Measurements from ENCODE around the gene ORAI2.
A peak's percentile ranks its signal among the peaks of the same experiment; 100 is the strongest.

Gene ORAI2

DNA sequence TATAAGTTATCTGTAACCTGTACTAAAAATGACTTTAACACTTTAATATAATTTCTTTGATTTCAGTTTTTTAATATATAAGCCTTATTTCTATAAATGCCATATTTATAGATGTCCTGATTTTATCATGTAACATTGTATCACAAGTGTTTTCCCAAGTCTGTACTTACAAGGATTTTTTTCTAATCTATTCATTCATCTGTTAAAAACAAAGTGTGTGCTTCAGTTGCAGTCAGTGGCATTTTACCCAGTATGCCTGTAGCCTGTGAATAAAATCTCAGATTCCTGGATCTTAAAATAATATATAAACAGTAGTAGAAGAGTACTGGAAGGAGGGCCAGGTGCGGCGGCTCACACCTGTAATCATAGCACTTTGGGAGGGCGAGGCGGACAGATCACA, 19.8 kb upstream of the ORAI2 start:
- DNase-seq, result no peak

DNA sequence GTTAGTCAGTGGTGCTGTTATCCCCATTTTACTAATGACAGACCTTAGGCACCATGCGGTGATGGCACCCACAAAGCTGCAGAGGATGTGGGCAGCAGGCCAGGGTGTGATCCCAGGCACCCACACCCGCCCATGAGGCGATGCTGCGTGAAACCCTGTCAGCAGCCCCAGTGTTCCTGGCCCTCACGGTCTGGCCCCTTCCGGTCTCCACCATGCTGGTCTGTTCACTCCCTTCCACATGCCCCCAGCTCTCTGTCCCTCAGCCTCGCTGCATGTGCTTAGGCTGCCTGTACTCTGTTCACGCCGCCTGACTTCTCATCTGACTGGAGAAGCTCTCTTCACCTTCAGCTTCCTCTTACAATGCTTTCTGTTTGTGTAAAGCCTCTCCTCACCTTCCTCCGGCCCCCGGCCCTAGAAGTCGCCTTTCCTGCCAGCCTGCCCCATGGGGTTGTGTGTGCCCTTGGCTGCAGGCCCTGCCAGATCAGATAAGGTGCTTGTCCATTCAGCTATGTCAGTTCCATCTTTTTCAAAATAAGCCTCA, 17.6 kb upstream of the ORAI2 start:
- DNase-seq, result no peak

DNA sequence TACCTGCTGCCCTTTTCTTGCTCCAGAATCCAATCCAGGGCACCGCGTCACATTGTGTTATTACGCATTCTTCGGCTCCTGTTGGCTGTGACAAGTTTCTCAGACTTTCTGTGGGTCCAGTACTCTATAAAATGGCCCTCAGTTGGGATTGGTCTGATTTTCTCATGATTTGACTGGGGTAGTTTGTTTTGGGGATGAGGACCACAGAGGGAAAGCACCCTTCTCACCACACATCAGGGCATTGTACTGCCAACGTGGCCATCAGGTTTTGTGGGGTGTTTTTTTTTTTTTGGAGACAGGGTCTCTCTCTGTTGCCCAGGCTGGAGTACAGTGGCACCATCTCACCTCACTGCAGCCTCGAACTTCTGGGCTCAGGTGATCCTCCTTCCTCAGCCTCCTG, 17.0 kb upstream of the ORAI2 start:
- no peak for DNase-seq

DNA sequence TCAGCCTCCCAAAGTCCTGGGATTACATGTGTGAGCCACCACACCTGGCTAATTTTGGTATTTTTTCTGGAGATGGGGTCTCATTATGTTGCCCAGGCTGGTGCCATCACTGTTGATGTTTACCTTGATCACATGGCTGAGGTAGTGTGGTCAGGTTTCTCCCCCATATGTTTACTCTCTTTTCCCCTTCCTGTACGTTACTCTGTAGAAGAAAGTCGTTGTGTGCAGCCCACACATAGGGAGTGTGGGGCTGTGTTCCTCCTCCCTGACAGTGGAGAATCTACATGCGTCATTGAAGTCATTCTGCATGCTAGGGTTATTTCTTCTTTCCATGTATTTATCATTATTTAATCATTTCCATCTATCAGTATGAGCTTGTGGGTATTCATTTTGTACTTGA, 16.3 kb upstream of the ORAI2 start:
- no peak for DNase-seq

DNA sequence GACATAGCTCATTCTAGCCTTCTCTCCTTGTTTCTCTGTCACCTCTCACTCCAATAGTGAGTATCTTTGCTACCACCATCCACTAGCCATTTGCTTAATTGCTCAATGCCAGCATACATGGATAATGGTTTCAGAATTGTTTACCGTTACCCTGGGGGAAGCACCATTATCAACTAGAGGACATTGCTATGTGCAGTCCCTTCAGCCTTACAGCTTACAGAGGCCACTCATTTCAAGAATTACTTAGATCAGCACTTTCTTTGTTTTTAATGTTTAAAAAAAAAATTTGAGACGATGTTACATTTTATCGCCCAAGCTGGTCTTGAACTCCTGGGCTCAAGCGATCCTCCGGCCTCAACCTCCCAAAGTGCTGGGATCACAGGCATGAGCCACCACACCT, 14.8 kb upstream of the ORAI2 start:
- no peak for DNase-seq

DNA sequence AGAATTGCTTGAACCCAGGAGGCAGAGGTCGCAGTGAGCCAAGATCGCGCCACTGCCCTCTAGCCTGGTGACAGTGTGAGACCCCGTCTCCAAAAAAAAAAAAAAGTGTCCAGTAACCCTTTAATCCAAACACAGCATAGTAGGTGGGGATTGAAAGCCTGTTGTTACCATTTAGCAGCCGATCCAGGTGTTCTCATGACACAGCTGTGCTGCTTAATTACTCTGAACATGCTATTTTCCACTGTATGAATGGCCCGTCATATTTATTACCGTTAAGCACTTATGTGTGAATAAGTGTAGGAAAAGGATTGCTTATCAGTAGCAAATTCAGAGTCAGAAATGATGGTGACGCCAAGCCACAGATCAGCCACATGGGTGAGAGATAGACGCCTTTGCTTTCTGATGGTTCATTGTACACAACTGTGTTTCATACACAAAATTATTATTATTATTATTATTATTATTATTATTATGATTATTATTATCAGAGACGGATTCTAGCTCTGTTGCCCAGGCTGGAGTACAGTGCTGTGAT, 11.6 kb upstream of the ORAI2 start:
- DNase-seq, result no peak

DNA sequence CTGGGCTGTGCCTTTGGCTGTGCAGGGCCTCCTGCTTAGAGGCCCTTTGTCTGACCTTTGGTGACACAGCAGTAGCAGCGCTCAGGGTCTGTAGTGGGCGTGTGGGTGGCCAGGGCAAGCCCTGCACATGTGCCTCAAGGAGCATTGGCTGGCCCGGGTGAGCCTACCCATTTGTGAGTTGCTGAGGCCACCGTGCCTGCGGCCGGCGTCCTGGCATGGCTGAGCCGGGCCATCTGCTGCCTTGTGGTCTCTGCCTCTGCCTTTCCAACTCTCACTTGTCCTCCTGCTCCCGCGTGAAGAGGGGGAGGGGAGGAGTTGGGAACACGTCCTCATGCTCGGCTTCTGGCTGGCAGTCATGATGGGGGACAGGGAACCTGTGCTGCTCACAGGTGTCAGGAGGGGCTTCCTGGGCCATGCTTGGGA, 9.2 kb upstream of the ORAI2 start:
- DNase-seq, result no peak

DNA sequence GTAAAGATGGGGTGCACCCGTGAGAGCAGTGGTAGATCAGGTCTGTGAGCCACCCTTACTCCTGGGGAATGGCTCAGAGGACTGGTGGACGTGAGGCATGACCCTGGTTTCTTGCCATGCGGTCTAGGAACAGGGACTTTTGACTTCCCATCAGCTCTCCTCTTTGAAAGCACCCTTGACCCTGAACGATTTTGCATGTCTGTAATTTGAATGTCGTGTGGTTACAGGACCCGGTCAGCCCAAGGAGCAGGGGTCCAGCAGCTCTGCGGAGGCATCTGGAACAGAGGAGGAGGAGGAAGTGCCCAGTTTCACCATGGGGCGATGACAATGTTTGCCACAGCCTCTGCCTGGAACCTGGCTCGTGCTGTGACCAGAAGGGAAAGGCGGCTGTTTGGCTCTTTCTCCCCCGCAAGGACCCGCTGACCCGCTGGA, 8.6 kb upstream of the ORAI2 start:
- peak in 3 of 56 donors; percentile 12 to 14 (median 13) for DNase-seq

DNA sequence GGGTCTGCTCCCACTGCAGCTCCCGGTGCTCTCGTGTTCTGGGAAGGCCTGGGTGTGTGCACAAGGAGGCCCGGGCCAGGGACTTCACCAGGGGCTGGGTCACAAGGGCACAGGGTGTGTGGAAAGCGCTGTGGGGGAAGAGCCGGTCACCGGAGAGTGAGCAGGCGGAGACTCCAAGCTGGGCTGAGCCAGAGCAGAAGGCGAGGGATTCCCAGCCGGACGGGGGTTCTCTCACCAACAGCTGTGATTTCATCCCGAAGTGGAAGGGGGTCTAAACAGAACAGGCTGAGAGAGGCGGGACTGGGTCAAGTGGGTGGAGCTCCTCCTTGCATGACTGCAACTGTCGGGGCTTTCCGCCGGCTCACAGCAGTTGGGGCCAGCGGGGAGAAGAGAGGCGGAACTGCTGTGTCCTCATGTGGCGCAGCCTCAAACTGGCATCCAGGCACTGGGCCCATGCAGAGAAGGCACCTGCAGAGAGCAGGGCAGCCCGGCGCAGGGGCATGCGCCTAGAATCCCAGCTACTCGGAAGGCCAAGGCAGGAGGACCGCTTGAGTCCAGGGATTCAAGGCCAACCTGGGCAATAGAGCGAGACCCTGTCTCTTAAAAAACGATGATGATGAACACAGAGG, 7.6 kb upstream of the ORAI2 start:
- DNase-seq, result peak in 8 of 56 donors; percentile 13 to 46 (median 26)

DNA sequence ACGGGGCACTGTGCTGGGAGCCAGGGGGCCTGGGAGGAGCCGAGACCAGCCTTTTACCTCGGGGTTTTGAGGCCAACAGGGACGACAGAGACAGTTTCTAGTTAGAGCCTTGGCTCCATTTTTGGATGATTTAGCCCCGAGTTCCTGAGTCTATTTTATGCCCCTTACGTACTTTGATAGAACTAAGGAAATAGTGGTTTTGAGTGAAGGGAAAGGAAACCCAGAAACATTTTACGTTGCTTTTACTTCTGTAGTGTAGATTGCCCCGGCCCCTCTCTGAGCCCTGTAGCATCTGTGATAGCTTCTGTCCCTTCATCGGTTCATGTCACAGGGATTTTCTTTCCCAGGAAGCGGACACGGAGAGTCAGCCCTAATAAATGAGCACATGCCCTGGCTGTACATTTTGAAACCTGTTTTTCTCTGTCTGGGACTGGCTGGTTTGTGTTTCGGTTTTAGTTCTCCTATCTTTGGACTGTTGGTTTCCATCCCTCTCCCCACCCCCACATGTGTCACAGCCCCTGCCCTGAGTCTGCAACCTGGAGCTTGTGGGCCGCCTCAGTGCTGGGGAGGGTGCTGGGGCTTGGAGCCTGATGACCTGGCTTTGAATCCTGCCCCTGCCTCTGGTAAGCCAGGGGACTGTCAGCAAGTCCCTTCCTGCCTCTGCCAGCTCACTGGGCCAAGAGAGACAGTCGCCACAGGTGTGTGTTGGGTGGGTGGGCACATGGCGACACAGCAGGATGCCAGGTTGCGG, 6.9 kb upstream of the ORAI2 start:
- DNase-seq, result peak in 7 of 56 donors; percentile 8 to 23 (median 15)

DNA sequence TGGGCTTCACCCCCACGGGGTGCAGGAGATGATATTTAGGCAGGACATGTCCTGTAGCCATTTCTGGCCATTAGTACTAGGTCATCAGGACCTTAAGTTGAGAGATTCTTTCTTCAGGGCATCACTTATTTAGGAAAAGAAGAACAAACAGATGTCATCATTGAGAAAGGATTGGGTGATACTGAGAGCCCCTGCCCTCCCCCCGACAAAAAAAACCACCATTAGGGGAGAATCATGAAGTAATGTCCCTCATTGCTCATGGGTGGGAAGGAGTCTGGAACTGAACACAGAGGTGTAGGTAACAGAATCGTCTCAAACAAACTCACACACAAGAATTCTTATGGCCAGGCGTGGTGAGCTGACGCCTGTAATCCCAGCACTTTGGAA, 6.4 kb upstream of the ORAI2 start:
- DNase-seq, result no peak

DNA sequence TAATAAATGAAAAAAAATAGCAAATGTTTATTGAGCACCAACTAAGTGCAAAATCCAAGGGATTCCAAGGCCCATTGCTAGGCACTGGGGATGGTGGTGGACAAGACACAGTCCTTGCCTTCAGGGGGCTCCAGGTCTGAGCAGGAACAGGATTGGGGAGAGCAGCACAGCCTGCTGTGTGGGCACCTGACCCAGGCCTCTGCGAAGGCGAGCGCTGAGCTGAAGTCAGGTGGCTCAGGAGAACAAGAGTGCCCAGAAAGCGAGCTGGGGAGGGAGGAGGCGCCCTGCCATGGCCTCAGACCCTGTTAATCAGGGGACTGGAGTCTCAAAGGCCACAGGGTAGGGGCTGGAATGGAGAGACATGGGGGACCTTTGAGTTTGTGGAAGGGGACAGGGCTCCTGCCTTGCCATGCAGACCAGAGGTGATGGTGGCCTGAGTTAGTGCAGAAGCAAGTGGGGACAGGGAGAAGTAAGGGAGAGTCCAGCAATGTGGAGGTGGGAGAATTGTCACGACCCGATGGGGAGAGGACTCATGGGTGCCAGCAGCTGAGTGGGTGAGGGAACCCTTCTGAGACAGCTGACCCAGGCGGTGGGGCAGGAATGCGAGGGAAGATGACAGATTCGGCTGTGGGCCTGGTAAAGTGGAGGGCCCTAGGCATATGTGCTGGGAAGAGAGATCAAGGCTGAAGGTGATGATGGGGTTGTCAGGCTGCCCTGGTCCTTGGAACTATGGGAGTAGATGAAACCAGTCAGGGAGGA, 4.1 kb upstream of the ORAI2 start:
- no peak for DNase-seq

DNA sequence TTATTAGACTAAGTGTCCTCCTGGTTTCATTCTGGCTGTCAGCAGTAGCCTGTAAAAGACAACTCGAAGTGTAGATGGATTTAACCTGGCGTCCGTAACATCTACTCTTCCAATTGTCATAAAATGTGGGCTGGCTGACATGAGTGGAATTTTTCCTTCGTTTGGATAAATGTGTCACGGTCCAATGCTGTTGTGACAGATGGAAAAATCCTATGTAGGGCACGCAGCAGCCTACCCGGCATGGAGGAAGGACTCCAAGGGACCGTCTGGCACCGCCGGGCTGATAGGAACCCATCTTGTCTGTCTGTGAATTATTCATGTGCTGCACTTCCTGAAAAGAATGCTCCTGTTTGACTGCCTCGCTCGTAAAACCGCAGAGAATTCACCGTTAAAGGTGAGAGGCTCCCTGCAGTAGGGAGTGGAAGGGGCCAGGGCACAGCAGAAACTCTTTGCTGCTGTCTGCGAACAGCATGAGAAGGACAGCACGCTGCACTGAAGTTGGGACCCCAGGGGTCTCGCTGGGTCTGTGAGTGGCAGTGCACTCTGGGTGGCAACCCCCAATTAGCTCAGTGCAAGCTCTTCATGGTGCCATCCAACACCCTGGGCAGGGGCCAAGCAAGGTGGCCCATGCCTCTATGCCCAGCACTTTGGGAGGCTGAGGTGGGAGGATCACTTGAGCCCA, 1.6 kb upstream of the ORAI2 start:
- peak in 7 of 56 donors; percentile 9 to 26 (median 15) for DNase-seq

DNA sequence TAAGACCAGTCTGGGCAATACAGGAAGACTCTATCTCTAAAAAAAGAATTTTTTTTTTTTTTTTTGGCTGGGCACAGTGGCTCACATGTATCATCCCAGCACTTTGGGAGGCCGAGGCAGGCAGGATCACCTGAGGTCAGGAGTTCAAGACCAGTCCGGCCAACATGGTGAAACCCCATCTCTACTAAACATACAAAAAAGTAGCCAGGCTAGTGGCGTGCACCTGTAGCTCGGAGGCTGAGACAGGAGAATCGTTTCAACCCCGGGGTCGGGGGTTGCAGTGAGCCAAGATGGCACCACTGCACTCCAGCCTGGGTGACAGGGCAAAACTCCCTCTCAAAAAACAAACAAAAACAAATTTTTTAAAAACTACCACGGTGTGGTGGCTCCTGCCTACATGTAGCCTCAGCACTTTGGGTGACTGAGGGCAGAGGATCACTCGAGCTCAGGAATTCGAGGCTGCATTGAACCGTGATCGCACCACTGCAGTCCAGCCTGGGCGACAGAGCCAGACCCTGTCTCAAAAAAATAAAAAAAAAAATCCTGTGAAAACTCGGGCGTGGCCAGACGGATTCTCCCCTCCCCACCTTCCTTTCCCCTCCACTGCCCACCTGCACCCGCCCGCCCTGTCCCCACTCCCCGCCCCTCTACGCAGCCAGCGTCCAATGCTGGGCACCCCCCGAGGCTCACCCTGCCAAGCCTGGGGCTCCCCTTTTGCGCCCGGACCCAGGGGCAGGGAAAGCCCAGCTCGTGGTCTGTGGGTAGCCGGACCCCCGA, 745 bp upstream of the ORAI2 start:
- DNase-seq, result no peak

DNA sequence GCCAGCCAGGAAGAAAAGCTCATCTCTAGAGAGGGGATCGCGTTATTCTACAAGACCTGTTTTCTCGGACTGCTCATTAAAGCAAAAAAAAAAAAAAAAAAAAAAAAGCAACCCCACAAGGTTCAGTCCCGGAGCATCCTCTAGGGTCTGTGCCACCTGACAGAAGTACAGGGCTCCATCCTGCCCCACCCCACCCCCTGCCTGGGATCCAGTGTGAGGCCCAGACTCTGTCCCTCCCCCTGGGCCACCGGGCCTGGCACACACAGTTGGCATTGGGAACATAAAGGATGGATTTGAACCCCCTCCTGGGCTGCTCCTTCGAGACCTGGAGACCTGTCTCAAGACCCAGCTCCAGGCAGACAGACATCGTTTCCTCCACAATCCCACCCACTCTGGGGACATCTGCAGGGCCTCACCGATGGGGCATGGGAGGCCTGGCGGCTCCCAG, 688 bp downstream of the ORAI2 start:
- DNase-seq, result no peak

DNA sequence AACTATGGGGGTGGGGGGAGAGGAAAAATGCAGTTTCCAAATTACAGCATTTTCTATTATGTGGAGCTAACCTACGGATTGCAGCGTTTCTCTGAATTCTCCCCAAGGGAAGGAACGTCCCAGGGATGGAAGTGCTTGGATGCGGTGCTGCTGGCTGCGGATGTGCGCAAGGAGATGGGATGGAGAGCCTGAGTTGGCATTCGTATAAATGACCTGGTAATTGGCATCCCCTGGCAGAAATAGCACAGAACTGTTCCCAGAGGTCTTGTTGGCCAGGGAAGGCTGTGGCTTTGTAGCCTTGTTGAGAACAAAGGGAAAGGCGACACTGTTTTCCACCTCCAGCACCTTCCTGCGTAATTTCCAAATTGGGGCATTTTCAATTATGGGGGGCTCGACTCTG, 2.7 kb downstream of the ORAI2 start:
- no peak for DNase-seq

DNA sequence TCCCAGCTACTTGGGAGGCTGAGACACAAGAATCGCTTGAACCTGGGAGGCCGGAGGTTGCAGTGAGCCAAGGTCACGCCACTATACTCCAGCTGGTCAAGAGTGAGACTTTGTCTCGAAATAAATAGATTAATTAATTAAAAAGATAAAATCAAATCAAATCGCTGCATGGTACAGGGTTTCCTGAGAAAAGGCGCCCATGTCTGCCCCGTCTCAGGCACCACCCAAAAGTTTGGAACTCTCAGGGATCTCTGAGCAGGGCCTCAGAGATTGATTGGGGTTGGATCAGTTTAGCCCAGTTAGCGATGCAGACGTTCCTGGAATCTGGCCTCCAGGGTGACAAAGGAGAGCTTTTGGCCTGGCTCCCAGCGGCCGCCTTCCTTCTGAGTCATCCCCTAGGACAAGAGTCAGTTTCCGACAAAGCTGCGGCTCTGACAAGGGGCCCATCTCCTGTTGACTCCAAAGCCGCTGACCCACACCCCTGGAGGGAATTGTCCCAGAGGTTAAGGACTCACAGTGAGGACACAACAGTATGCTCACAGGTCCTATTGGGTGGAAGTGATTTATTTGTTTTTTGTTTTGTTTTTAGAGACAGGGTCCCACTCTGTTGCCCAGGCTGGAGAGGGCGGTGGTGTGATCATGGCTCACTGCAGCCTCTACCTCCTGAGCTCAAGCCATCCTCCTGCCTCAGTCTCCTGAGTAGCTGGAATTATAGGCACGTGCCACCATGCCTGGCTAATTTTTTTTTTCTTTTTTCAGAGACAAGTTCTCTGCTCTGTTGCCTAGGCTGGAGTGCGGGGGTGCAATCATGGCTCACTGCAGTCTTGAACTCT, 6.8 kb downstream of the ORAI2 start:
- DNase-seq, result peak in 1 of 56 donors; percentile 32

DNA sequence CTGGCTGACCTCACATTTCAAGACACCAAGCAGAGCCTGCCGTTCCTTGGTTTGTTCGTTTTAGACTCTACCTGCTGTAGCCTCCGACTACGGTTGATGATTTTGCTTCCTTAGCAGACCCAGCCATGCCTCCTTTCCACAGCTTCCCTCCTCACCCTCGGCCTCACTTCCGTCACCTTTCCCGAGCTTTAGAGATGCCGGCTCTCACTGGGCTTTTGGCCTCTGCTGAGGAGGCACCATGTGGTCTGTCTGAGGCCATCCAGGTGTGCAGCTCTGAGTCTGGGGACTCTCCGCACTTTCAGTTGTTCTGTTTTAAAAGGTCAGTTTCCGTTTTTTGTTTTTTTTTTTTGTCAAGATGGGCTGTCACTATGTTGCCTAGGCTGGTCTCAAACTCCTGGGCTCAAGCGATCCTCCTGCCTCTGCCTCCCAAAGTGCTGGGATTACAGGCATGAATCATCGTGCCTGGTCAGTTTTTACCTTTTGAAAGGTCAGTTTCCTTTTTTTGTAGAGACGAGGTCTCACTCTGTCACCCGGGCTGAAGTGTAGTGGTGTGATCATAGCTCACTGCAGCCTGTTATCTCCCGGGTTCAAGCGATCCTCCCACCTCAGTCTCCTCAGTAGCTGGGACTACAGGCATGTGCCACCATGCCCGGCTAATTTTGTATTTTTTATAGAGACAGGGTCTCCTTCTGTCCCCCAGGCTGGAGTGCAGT, 11.7 kb downstream of the ORAI2 start:
- DNase-seq, result no peak

DNA sequence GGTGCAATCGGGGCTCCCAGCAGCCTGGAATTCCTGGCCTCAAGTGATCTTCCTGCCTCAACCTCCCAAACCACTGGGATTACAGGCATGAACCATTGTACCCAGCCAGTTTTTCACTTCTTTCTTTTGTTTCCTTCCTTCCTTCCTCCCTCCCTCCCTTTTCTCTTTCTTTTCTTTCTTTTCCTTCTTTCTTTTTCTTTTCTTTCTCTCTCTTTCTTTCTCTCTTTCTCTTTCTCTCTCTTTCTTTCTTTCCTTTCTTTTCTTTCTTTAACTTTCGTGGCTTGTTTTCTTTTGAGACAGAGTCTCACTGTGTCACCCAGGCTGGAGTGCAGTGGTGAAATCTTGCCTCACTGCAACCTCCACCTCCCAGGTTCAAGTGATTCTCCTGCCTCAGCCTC, 12.3 kb downstream of the ORAI2 start:
- DNase-seq, result no peak
